MM.1S (cell line): ENCODE measurements around the gene RTP5.

Experiments
- CTCF ChIP-seq: fragments of 300-600 bp; sonication (generic); IDR thresholded peaks from 2 replicates; pipeline ENCODE4 v1.5.1; 2016; ENCODE audit warnings: antibody characterized with exemption, low read length, mixed read lengths
- EZH2 ChIP-seq: fragments of 300-600 bp; sonication (generic); optimal IDR thresholded peaks from 2 replicates; pipeline ENCODE3; 2017; ENCODE audit warnings: low read depth, mild to moderate bottlenecking, antibody characterized with exemption, low read length, mixed read lengths

GRCh38 chr2:241862093-241862492 lies 7.4 kb upstream of the RTP5 start:
- TF ChIP-seq CTCF (no peak), EZH2 (no peak)
